NCI-H2029 treated with DMSO at 0.1 percent for 48 hours (cell line): Measurements from ENCODE around the gene TTLL11.
A peak's percentile ranks its signal among the peaks of the same experiment; 100 is the strongest.

Experiments
- DNase-seq: peaks from one replicate; lab custom pipeline; 2025; lab: John Stamatoyannopoulos, UW

The TTLL11 gene

GRCh38 chr9:122110100-122110833 is 17.2 kb upstream of the TTLL11 start:
- no peak for DNase-seq

DNA sequence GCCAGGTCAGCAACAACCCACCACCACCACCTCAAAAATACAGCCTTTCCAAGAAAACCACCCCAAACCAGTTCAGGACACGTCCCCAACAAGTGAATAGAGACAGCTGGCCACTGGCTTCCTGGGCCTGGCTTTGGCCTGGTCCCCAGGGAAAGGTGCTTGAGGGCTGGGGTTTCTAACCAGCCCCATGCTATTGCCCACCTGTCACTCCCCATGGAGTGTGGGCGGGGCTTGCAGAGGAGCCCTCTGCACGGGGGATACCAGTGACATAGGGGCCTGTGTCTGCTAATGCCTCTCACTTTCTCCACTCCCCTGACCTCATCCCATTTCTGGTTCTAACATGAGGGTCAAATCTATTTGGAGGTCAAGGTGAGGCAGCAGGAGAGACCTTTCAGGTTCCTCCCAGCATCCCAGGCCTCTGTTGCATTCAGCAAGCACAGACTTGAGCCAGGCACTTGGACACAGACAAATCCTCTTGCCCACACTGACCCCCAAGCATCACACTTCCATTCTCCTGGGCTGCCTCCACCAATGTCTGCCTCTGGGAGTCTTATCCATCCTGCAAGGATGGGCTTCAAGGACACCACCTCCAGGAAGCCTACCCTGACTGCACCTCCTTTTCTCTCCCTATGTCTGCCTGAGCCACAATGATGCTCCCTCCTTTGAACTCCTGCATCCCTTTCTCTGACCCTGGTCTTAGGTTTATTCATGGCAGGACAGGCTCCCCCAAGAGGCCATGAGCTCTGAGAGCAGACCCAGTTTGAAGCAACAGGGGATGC is 16.1 kb upstream of the TTLL11 start:
- no peak for DNase-seq

- DNase-seq, result no peak
Measured at GRCh38 chr9:122107291-122107805, 14.2 kb upstream of the TTLL11 start.

GRCh38 chr9:122106576-122106975 is 13.5 kb upstream of the TTLL11 start:
- DNase-seq, result no peak

DNA sequence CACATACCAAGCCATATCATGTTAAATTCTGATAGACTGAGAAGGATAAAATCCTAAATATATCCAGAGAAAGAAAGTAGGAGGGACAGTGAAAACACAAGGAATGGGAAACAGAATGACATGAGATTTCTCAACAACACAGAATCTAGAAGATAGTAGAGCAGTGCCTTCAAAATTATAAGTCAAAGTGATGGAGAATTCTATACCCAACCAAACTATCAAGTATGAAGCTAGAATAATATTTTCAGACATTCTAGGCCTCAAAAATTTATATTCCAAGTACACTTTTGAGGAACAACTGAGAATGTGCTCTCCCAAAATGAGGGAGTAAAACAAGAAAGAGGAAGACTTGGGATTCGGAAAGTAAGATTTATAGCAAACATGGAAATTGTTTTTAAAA is 10.9 kb upstream of the TTLL11 start:
- DNase-seq, result no peak

DNA sequence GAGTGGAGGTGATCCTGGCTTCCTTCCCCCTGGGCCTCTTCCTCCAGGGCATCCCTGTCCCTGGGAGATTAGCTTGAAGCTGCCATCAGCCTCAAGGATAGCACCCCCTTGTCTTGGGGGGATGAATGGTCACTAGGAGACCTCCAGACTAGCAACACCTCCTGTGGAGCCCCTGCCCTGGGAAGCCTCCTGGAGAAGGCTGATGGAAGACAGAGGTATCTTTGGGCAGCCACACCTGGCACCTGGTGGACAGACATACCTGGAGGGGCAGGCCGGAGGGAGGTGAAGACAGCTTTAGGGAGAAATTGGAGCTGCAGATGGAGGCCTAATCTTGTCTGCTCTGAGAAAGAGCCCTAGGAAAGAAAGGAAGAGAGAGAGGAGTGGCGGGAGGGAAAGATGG is 9.0 kb upstream of the TTLL11 start:
- no peak for DNase-seq

DNA sequence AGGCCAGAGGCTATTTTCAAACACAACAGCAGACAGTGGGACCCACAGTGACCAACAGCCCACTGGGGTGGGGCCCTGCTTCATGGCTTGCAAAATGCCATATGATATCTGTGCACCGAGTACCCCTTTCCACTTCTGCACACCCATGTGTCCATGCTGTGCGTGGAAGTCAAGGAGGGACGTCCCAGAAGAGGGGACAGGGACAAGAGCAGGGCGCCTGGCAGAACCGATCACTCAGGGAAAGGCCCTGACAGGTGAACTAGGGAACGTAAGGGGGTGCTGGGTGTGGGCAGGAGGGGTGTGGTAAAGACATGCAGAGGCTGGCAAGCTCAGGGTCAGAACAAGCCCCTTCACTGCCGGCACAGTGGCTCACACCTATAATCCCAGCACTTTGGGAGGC is 7.6 kb upstream of the TTLL11 start:
- no peak for DNase-seq

- DNase-seq, result peak; percentile 41
Measured at GRCh38 chr9:122099271-122099869, 6.3 kb upstream of the TTLL11 start.

GRCh38 chr9:122097679-122098315 is 4.7 kb upstream of the TTLL11 start:
- DNase-seq, result no peak

DNA sequence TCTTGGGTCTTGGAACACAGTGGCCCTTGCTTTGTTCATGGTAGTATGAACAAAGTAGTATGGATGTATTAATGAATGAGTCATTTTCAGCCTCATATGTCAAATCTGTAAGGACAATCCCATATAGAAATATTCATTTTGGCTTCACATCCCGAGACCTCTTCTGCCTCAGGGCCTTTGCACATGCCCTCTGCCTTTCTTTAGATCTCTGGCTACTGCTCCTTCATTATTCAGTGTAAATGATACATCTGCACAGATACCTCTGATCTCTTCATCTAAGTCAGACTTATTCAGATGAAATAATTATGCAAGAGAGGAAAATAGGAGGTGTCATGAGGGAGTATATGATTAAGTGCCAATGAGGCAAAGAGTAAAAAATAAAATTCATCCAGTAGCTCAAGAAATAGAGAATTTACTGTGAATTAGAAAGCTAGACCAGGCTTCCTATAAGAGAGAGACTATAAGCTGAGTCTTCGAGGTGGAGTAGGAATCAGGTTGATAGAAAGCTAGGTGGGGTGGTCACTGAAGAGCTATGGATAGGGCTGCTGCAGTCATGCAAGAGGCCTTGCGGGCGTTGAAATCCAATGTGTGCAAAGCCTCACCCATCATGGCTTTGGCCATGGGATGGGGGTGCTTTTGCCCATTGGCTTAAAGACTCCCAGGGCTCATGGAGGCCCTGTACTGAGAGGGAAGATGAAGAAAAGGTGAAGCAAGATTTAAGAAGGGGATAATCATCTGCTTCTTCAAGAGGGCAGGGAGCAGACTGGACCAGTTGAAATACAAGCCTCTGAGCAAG is 3.7 kb upstream of the TTLL11 start:
- DNase-seq, result no peak

GRCh38 chr9:122095010-122095767 is 2.1 kb upstream of the TTLL11 start:
- no peak for DNase-seq

DNA sequence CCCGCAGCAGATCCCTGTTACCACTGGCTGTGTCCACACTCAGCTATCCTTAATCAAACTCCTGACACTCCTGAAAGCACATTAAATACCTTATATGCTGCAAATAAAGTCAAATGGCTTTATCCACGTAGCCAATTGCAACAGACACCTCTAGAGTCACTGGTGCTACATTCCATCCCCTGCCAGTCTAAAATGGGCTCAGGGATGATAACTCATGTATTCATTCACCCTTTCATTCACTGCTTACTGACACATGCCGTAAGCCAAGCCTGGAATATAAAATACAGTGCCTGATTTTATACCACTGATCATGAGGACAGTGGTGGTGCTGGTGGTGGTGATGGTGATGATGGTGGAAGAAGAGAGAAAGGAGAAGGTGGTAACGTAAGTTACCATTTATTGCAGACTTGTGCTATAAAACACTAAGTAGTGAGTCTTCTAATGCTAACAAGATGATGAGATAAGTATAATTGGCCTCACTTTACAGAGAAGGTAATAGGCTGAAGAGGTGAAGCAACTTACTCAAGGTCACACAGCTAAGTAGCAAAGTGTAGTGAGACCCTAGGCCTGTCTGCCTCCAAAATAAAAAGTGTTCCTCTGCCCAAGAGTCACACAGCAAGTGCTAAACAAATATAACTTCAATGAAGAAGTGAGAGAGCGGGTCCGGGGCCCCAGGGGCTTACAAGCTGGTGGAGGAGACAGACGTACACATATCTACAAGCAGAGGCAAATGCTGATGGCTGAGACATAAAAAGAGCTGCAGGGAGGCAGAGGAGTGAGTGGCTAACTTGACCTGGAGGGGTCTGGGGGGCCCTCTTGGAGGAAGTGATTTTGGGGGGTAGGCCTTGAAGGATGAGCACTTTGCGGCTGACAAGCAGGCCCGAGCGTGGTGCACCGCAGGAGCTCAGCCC is 1.2 kb downstream of the TTLL11 start:
- DNase-seq, result no peak

GRCh38 chr9:122090981-122091380 is 2.1 kb downstream of the TTLL11 start:
- DNase-seq, result no peak

DNA sequence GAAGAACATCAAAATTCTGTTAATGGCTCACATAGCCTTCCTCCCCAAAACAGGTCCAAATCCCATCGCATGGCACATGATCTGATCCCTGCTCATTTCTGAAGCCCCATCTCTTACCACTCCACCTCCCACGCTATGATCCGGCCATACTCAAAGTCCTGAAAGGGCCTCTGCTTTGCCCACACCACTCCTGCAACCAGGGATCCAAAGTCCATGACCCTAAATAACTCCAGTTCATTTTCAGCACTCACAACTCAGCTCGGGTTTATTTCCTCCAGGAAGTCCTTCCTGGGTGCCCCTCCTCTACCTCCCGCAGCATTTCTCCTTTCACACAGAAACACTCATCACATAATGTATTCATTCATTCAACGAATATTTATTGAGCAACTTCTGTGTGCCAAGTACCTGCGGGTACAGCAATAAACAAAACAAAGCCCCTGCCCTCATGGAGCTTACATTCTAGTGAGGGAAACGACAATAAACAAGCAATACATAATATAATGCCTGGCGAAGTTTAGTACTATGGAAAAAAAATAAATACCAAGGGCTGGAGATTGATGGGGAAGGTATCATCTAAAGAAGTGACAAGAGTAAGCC is 2.7 kb downstream of the TTLL11 start:
- no peak for DNase-seq

- DNase-seq, result peak; percentile 19
Measured at GRCh38 chr9:122088880-122089706, 4.0 kb downstream of the TTLL11 start.

- DNase-seq, result no peak
Measured at GRCh38 chr9:122087406-122088200, 5.5 kb downstream of the TTLL11 start.

GRCh38 chr9:122086873-122087272 is 6.2 kb downstream of the TTLL11 start:
- DNase-seq, result no peak

GRCh38 chr9:122085260-122085659 is 7.8 kb downstream of the TTLL11 start:
- DNase-seq, result no peak
